GM12872 (cell line): ENCODE results near the gene HLA-DOA.

Experiments used
- CTCF ChIP-seq: IDR thresholded peaks from 3 replicates; pipeline ENCODE4 v1.5.1; 2011; ENCODE audit warnings: low read depth, mild to moderate bottlenecking, low read length, moderate library complexity; ENCODE audit not compliant: insufficient read depth

HLA-DOA gene

GRCh38 chr6:32976334-32977069, 32.9 kb downstream of the HLA-DOA start:
- no peak for TF ChIP-seq CTCF

GRCh38 chr6:32975886-32976285, 33.5 kb downstream of the HLA-DOA start:
- no peak for TF ChIP-seq CTCF

DNA sequence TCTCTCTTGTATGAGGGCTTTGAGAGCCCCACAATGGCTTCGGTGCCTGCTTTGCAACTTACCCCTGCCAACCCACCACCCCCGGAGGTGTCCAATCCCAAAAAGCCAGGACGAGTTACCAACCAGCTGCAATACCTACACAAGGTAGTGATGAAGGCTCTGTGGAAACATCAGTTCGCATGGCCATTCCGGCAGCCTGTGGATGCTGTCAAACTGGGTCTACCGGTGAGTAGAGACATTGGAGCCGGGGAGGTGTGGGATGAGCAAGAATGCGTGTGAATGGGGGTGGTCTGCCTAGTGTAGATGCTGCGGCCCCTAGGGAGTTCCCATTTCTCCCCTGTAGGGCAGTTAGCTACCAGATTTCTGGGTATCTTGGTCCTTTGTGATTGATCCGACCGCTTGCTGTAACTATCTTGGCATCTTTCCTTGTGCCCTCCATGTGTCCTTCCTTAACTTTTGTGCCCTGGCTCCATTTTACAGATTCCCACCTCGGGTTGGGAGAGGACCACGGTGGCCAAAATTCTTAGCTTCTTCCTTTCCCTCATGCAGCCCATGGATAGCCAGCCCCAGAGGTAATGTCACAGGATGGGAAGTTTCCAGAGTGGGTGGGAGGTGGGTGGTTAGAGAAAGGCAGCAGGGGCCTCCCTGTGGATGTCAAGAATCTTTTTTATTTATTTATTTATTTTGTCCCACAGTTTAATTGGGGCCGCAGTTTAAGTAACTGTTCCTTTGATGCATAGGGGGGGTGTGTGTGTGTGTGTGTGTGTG, 34.7 kb downstream of the HLA-DOA start:
- TF ChIP-seq CTCF, result no peak

GRCh38 chr6:32974016-32974333, 35.4 kb downstream of the HLA-DOA start:
- no peak for TF ChIP-seq CTCF

- no peak for TF ChIP-seq CTCF
Observed at GRCh38 chr6:32973144-32974015, 36.0 kb downstream of the HLA-DOA start.

- TF ChIP-seq CTCF, result no peak
Observed at GRCh38 chr6:32972353-32973143, 36.8 kb downstream of the HLA-DOA start.
